Measurements from ENCODE around the gene KPNA5. TPM values are rescaled to one million over a fixed set of nuclear protein-coding genes. Genes with fewer than 3 reads are reported as not detected.

The KPNA5 gene
- total and polyA plus RNA-seq, 9 of the 15 experiments (the other 6 are each of a cell fraction or from before 2014, with no cell fraction given), result 3.2 to 10.3 (median 6.5) TPM

DNA sequence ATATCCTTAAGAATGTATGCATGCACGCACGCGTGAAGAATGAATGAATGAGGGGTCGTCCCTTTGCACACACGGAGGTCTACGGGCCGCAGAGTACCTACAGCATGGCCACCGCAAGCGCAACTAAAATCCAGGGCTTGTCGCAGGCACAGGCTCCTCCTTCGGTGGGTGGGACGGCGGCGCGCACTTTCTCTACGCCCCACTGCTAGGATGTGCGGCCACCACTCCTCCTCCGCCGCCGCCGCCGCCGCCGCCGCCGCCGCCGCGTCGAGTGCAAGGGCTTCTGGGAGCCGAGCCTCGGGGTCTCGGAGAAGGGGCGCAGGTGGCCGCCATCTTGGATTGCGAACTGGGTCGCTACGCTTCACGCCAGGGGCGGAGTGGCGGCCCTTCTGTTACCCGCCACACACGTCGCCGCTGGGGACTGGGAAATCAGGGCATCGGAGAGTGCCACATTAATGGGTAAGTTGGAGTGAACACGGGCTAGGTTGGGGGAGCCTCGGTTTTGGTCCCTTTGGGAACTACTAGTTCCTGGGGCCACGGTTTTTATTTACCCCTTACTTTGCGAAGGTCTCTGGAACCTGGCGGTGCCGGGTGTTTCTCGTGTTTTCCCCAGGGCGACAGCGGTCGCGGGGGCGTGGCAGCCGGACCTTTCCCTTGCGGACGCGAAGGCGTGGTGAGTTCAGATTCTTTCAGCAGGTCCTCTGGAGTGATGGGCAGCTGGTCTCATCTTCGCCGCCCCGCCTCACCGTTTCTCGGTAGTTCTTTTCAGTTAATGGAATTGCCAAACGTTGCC lies at the start of gene KPNA5 (continued):
- TF ChIP-seq, protein P1, sequence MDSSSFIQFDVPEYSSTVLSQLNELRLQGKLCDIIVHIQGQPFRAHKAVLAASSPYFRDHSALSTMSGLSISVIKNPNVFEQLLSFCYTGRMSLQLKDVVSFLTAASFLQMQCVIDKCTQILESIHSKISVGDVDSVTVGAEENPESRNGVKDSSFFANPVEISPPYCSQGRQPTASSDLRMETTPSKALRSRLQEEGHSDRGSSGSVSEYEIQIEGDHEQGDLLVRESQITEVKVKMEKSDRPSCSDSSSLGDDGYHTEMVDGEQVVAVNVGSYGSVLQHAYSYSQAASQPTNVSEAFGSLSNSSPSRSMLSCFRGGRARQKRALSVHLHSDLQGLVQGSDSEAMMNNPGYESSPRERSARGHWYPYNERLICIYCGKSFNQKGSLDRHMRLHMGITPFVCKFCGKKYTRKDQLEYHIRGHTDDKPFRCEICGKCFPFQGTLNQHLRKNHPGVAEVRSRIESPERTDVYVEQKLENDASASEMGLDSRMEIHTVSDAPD (CRISPR knock-in tag; IDR thresholded peaks at IDR 0.05), result no peak
- TF ChIP-seq ZNF384 (IDR thresholded peaks at IDR 0.05; ENCODE audit: low read depth, low read length) (no peak), HNRNPLL (IDR thresholded peaks at IDR 0.05; ENCODE audit: low read depth, low read length, poor library complexity, severe bottlenecking) (peak; percentile 99), PHB2 (IDR thresholded peaks at IDR 0.05; ENCODE audit: low read depth) (no peak), FOS (IDR thresholded peaks at IDR 0.05; ENCODE audit: extremely low read depth, insufficient read length) (no peak), CBX5 (IDR thresholded peaks at IDR 0.05; ENCODE audit: borderline replicate concordance, low read depth) (0 out of 2 replicates have a peak, but pooled peaks have one; percentile 12), JUN (IDR thresholded peaks at IDR 0.05; ENCODE audit: borderline replicate concordance, low read depth, low read length) (no peak), JUN (CRISPR knock-in tag; IDR thresholded peaks at IDR 0.05; ENCODE audit: borderline replicate concordance) (no peak), ILF3 (IDR thresholded peaks at IDR 0.05; ENCODE audit: borderline replicate concordance) (no peak)
- TF ChIP-seq, protein P2, sequence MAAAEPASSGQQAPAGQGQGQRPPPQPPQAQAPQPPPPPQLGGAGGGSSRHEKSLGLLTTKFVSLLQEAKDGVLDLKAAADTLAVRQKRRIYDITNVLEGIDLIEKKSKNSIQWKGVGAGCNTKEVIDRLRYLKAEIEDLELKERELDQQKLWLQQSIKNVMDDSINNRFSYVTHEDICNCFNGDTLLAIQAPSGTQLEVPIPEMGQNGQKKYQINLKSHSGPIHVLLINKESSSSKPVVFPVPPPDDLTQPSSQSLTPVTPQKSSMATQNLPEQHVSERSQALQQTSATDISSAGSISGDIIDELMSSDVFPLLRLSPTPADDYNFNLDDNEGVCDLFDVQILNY (CRISPR knock-in tag; IDR thresholded peaks at IDR 0.05), result no peak; the same call in 1 of the 2 replicates
- TF ChIP-seq, protein P3, sequence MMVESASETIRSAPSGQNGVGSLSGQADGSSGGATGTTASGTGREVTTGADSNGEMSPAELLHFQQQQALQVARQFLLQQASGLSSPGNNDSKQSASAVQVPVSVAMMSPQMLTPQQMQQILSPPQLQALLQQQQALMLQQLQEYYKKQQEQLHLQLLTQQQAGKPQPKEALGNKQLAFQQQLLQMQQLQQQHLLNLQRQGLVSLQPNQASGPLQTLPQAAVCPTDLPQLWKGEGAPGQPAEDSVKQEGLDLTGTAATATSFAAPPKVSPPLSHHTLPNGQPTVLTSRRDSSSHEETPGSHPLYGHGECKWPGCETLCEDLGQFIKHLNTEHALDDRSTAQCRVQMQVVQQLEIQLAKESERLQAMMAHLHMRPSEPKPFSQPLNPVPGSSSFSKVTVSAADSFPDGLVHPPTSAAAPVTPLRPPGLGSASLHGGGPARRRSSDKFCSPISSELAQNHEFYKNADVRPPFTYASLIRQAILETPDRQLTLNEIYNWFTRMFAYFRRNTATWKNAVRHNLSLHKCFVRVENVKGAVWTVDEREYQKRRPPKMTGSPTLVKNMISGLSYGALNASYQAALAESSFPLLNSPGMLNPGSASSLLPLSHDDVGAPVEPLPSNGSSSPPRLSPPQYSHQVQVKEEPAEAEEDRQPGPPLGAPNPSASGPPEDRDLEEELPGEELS (CRISPR knock-in tag; IDR thresholded peaks at IDR 0.05; ENCODE audit: borderline replicate concordance), result no peak
- TF ChIP-seq, protein P4, sequence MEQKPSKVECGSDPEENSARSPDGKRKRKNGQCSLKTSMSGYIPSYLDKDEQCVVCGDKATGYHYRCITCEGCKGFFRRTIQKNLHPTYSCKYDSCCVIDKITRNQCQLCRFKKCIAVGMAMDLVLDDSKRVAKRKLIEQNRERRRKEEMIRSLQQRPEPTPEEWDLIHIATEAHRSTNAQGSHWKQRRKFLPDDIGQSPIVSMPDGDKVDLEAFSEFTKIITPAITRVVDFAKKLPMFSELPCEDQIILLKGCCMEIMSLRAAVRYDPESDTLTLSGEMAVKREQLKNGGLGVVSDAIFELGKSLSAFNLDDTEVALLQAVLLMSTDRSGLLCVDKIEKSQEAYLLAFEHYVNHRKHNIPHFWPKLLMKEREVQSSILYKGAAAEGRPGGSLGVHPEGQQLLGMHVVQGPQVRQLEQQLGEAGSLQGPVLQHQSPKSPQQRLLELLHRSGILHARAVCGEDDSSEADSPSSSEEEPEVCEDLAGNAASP (IDR thresholded peaks at IDR 0.05), result no peak
- TF ChIP-seq, protein P5, sequence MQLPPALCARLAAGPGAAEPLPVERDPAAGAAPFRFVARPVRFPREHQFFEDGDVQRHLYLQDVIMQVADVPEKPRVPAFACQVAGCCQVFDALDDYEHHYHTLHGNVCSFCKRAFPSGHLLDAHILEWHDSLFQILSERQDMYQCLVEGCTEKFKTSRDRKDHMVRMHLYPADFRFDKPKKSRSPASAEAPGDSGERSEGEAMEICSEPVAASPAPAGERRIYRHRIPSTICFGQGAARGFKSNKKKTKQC (CRISPR knock-in tag; IDR thresholded peaks at IDR 0.05), result peak; percentile 43; the same call in 1 of the 2 replicates
- TF ChIP-seq, protein P6, sequence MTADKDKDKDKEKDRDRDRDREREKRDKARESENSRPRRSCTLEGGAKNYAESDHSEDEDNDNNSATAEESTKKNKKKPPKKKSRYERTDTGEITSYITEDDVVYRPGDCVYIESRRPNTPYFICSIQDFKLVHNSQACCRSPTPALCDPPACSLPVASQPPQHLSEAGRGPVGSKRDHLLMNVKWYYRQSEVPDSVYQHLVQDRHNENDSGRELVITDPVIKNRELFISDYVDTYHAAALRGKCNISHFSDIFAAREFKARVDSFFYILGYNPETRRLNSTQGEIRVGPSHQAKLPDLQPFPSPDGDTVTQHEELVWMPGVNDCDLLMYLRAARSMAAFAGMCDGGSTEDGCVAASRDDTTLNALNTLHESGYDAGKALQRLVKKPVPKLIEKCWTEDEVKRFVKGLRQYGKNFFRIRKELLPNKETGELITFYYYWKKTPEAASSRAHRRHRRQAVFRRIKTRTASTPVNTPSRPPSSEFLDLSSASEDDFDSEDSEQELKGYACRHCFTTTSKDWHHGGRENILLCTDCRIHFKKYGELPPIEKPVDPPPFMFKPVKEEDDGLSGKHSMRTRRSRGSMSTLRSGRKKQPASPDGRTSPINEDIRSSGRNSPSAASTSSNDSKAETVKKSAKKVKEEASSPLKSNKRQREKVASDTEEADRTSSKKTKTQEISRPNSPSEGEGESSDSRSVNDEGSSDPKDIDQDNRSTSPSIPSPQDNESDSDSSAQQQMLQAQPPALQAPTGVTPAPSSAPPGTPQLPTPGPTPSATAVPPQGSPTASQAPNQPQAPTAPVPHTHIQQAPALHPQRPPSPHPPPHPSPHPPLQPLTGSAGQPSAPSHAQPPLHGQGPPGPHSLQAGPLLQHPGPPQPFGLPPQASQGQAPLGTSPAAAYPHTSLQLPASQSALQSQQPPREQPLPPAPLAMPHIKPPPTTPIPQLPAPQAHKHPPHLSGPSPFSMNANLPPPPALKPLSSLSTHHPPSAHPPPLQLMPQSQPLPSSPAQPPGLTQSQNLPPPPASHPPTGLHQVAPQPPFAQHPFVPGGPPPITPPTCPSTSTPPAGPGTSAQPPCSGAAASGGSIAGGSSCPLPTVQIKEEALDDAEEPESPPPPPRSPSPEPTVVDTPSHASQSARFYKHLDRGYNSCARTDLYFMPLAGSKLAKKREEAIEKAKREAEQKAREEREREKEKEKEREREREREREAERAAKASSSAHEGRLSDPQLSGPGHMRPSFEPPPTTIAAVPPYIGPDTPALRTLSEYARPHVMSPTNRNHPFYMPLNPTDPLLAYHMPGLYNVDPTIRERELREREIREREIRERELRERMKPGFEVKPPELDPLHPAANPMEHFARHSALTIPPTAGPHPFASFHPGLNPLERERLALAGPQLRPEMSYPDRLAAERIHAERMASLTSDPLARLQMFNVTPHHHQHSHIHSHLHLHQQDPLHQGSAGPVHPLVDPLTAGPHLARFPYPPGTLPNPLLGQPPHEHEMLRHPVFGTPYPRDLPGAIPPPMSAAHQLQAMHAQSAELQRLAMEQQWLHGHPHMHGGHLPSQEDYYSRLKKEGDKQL (CRISPR knock-in tag; IDR thresholded peaks at IDR 0.05; ENCODE audit: borderline replicate concordance), result peak; percentile 84; the same call in 1 of the 2 replicates
